Calu3 (cell line): ENCODE results near the gene ATP6V0E1. TPM values are rescaled to one million over a fixed set of nuclear protein-coding genes. Genes with fewer than 3 reads are reported as not detected.
"Not testable (repeated sequence)": the region's sequence is repeated elsewhere in the genome, so short reads cannot be mapped to it uniquely, and the experiment has no call there.

ENCODE experiments used
- BruUV-seq: library from RNA; stranded (reverse); fragments of 400-500 nt; replicated peaks from 2 replicates; lab custom pipeline; 2021; lab: Mats Ljungman, UMichigan
- CTCF ChIA-PET: fragments of 300-600 bp; sonication (Branson Sonifier 250); formaldehyde crosslinking; loops from one replicate; lab custom pipeline; 2022; ENCODE audit warnings: antibody characterized with exemption; lab: Charles Lee
- DNase-seq: peaks from one replicate; pipeline ENCODE4 v3.0.0; 2022
- H3K27ac Mint-ChIP-seq: one replicate; pipeline ENCODE4 v1.8.0; 2022; ENCODE audit warnings: mixed read lengths; ENCODE audit not compliant: unreplicated experiment
- H3K27me3 Mint-ChIP-seq: one replicate; pipeline ENCODE4 v1.8.0; 2022; ENCODE audit warnings: mixed read lengths; ENCODE audit not compliant: unreplicated experiment
- H3K36me3 Mint-ChIP-seq: one replicate; pipeline ENCODE4 v1.8.0; 2022; ENCODE audit warnings: mild to moderate bottlenecking, moderate library complexity, mixed read lengths; ENCODE audit not compliant: insufficient read depth, unreplicated experiment
- H3K4me1 Mint-ChIP-seq: one replicate; pipeline ENCODE4 v1.8.0; 2022; ENCODE audit warnings: mild to moderate bottlenecking, low read depth, mixed read lengths; ENCODE audit not compliant: unreplicated experiment
- H3K4me3 Mint-ChIP-seq: one replicate; pipeline ENCODE4 v1.8.0; 2022; ENCODE audit warnings: mild to moderate bottlenecking, low read depth, moderate library complexity, mixed read lengths; ENCODE audit not compliant: unreplicated experiment
- H3K9me3 Mint-ChIP-seq: one replicate; pipeline ENCODE4 v1.8.0; 2022; ENCODE audit warnings: low read depth, mixed read lengths; ENCODE audit not compliant: unreplicated experiment
- CTCF ChIP-seq: fragments of 200-600 bp; IDR thresholded peaks from one replicate; pipeline ENCODE4 v1.8.0; 2022; ENCODE audit warnings: antibody characterized with exemption; ENCODE audit not compliant: unreplicated experiment
- intact Hi-C: fragments of 100-400 bp; cut with micrococcal nuclease; formaldehyde crosslinking; loops from one replicate; pipeline ENCODE4 v1.10.0; 2022; ENCODE audit not compliant: unreplicated experiment
- total RNA-seq: library from RNA; stranded (reverse); gene quantifications from 2 replicates; pipeline ENCODE4 v1.2.3, GENCODE V29; 2022

The ATP6V0E1 gene
- total RNA-seq, 1 experiment from 2014 or later = 261 TPM

- TF ChIP-seq CTCF = no peak
- intact Hi-C loops = loop anchor here (5.0 kb wide), 1 partner anchor 41 kb away; no protein-coding TSS in a partner anchor
- Mint-ChIP-seq H3K4me3 (no peak overlapping the region), H3K36me3 (peaks cover 14% of the 10 kb centered on the region), H3K27me3 (no peaks in the 10 kb centered on the region), H3K9me3 (no peaks in the 10 kb centered on the region), H3K4me1 (no peaks in the 10 kb centered on the region), H3K27ac (no peak overlapping the region)
- no peak for DNase-seq
- CTCF ChIA-PET = no interaction called here
- BruUV-seq = no TSS peak
Observed at GRCh38 chr5:173027905-173028304, 44.3 kb downstream of the ATP6V0E1 start.

- CTCF ChIA-PET = interaction anchor here (0.6 to 1.0 kb wide), 3 partner anchors 28 to 752 kb away, joined by 3 to 5 read pairs (median 4); no protein-coding TSS in a partner anchor
Observed at GRCh38 chr5:173028811-173029327, 45.3 kb downstream of the ATP6V0E1 start.

GRCh38 chr5:173029499-173029921 lies 45.9 kb downstream of the ATP6V0E1 start:
- intact Hi-C loops = loop anchor here (5.0 kb wide), 1 partner anchor 42 kb away; no protein-coding TSS in a partner anchor
- CTCF ChIA-PET = interaction anchor here (0.6 to 1.0 kb wide), 2 partner anchors 28 to 45 kb away, joined by 4 to 5 read pairs; no protein-coding TSS in a partner anchor

More at GRCh38 chr5:173028811-173029327, 45.3 kb downstream of the ATP6V0E1 start:
- no TSS peak for BruUV-seq
- DNase-seq = no peak
- Mint-ChIP-seq H3K4me3 (no peak overlapping the region), H3K36me3 (peaks cover 14% of the 10 kb centered on the region), H3K27ac (no peak overlapping the region), H3K9me3 (no peaks in the 10 kb centered on the region), H3K27me3 (no peaks in the 10 kb centered on the region), H3K4me1 (no peaks in the 10 kb centered on the region)
- intact Hi-C loops = loop anchor here (5.0 kb wide), 1 partner anchor 42 kb away; no protein-coding TSS in a partner anchor
- no peak for TF ChIP-seq CTCF

GRCh38 chr5:173032096-173032495 lies 48.5 kb downstream of the ATP6V0E1 start:
- Mint-ChIP-seq H3K4me1 (peaks cover 26% of the 10 kb centered on the region), H3K36me3 (peaks cover 35% of the 10 kb centered on the region)
- BruUV-seq, H3K27ac Mint-ChIP-seq, DNase-seq, H3K27me3 Mint-ChIP-seq, H3K4me3 Mint-ChIP-seq, H3K9me3 Mint-ChIP-seq, intact Hi-C loops: not testable (repeated sequence)
- CTCF ChIA-PET = interaction anchor here (0.6 kb wide), 1 partner anchor 32 kb away, joined by 3 read pairs; no protein-coding TSS in a partner anchor

More at GRCh38 chr5:173029499-173029921, 45.9 kb downstream of the ATP6V0E1 start:
- no peak for TF ChIP-seq CTCF
- no peak overlapping the region for H3K27ac Mint-ChIP-seq
- peaks cover 4% of the 10 kb centered on the region for H3K4me1 Mint-ChIP-seq
- peaks cover 13% of the 10 kb centered on the region for H3K36me3 Mint-ChIP-seq
- no peaks in the 10 kb centered on the region for H3K9me3 Mint-ChIP-seq
- no TSS peak for BruUV-seq
- no peak for DNase-seq
- no peaks in the 10 kb centered on the region for H3K27me3 Mint-ChIP-seq
- no peak overlapping the region for H3K4me3 Mint-ChIP-seq

- no TSS peak for BruUV-seq
- TF ChIP-seq CTCF = no peak
- H3K27me3 Mint-ChIP-seq = no peaks in the 10 kb centered on the region
- no peak overlapping the region for H3K4me3 Mint-ChIP-seq
- DNase-seq = no peak
- peaks cover 26% of the 10 kb centered on the region for H3K4me1 Mint-ChIP-seq
- no peaks in the 10 kb centered on the region for H3K9me3 Mint-ChIP-seq
- no peak overlapping the region for H3K27ac Mint-ChIP-seq
- CTCF ChIA-PET = no interaction called here
- intact Hi-C loops = no loop called here
- H3K36me3 Mint-ChIP-seq = peaks cover 37% of the 10 kb centered on the region
Observed at GRCh38 chr5:173032730-173033129, 49.2 kb downstream of the ATP6V0E1 start.
